ENCODE results near the gene BRINP1.
A peak's percentile ranks its signal among the peaks of the same experiment; 100 is the strongest.

BRINP1 gene

DNA sequence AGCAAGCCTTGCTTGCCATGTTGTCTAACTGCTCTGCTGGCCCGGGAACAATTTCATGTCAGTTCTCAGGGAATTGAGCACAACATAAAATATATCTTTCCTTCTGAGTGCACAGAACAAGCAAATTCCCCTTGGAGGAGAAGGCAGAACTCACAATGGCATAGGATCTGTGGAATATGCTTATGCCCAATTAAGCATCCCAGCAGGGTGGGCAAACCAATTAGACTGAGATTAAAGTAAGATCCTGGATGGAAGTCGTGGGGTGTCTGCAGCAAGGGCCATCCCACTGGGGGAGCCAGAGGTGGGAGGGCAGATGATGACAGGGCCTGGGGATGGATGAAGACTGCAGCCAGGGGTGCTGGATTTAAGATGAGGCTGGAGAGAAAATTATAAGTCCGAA lies 114.1 kb downstream of the BRINP1 start (continued):
- TF ChIP-seq ZNF830 (tag by site-specific recombination; IDR thresholded peaks at IDR 0.05; ENCODE audit: low read depth) = no peak
- TF ChIP-seq, protein P1, sequence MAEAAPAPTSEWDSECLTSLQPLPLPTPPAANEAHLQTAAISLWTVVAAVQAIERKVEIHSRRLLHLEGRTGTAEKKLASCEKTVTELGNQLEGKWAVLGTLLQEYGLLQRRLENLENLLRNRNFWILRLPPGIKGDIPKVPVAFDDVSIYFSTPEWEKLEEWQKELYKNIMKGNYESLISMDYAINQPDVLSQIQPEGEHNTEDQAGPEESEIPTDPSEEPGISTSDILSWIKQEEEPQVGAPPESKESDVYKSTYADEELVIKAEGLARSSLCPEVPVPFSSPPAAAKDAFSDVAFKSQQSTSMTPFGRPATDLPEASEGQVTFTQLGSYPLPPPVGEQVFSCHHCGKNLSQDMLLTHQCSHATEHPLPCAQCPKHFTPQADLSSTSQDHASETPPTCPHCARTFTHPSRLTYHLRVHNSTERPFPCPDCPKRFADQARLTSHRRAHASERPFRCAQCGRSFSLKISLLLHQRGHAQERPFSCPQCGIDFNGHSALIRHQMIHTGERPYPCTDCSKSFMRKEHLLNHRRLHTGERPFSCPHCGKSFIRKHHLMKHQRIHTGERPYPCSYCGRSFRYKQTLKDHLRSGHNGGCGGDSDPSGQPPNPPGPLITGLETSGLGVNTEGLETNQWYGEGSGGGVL (tag by site-specific recombination; IDR thresholded peaks at IDR 0.05) = no peak
- TF ChIP-seq ZBTB48 (tag by site-specific recombination; IDR thresholded peaks at IDR 0.05) = no peak
- no peak for TF ChIP-seq BCL11B (tag by site-specific recombination; IDR thresholded peaks at IDR 0.05; ENCODE audit: low read depth)
- no peak for TF ChIP-seq ZNF776 (tag by site-specific recombination; IDR thresholded peaks at IDR 0.05; ENCODE audit: borderline replicate concordance)
- TF ChIP-seq OVOL3 (tag by site-specific recombination; IDR thresholded peaks at IDR 0.05) = no peak
- TF ChIP-seq HIC1 (tag by site-specific recombination; IDR thresholded peaks at IDR 0.05) = no peak
- TF ChIP-seq ZNF302 (tag by site-specific recombination; IDR thresholded peaks at IDR 0.05; ENCODE audit: low read depth) = no peak
- no peak for TF ChIP-seq SCRT1 (tag by site-specific recombination; IDR thresholded peaks at IDR 0.05; ENCODE audit: borderline replicate concordance)
- TF ChIP-seq ZNF530 (tag by site-specific recombination; IDR thresholded peaks at IDR 0.05; ENCODE audit: low read depth) = no peak

GRCh38 chr9:119252671-119253299 lies 116.5 kb downstream of the BRINP1 start:
- CTCF ChIA-PET = no interaction called here
- H3K4me1 ChIP-seq (ENCODE audit: control insufficient read depth, insufficient read depth, low read length) = no peaks in the 10 kb centered on the region
- no peak overlapping the region for H3K4me3 ChIP-seq (ENCODE audit: low read depth, low read length)
- POLR2A ChIA-PET = no interaction called here
- no peaks in the 10 kb centered on the region for H3K36me3 ChIP-seq (ENCODE audit: control insufficient read depth in 2 of 2, insufficient read depth in 1 of 2, low read length in 2 of 2)
- H3K9me3 ChIP-seq (ENCODE audit: control insufficient read depth, insufficient read depth, low read depth, low read length) = no peaks in the 10 kb centered on the region
- TF ChIP-seq ZNF175 (tag by site-specific recombination; IDR thresholded peaks at IDR 0.05) (no peak), REST (tag by site-specific recombination; IDR thresholded peaks at IDR 0.05) (0 out of 2 replicates have a peak, but pooled peaks have one; percentile 18)
- H3K27ac ChIP-seq (ENCODE audit: extremely low read depth, low read depth, low read length) = no peak overlapping the region

- H3K4me3 ChIP-seq (ENCODE audit: low read depth, low read length) = no peak overlapping the region
- no peaks in the 10 kb centered on the region for H3K9me3 ChIP-seq (ENCODE audit: control insufficient read depth, insufficient read depth, low read depth, low read length)
- no peak for TF ChIP-seq ZBTB49 (tag by site-specific recombination; IDR thresholded peaks at IDR 0.05; ENCODE audit: low read depth)
- no peak for TF ChIP-seq SP3 (tag by site-specific recombination; IDR thresholded peaks at IDR 0.05)
- TF ChIP-seq REPIN1 (tag by site-specific recombination; IDR thresholded peaks at IDR 0.05; ENCODE audit: low read depth) = no peak
- TF ChIP-seq ZSCAN16 (tag by site-specific recombination; IDR thresholded peaks at IDR 0.05) = no peak
- no peak for TF ChIP-seq PRDM1 (tag by site-specific recombination; IDR thresholded peaks at IDR 0.05)
- no peak for TF ChIP-seq ZNF529 (tag by site-specific recombination; IDR thresholded peaks at IDR 0.05; ENCODE audit: insufficient replicate concordance)
- TF ChIP-seq SP2 (tag by site-specific recombination; IDR thresholded peaks at IDR 0.05) = no peak
- CTCF ChIA-PET = no interaction called here
- no peaks in the 10 kb centered on the region for H3K36me3 ChIP-seq (ENCODE audit: control insufficient read depth in 2 of 2, insufficient read depth in 1 of 2, low read length in 2 of 2)
- no peak overlapping the region for H3K27ac ChIP-seq (ENCODE audit: extremely low read depth, low read depth, low read length)
- H3K4me1 ChIP-seq (ENCODE audit: control insufficient read depth, insufficient read depth, low read length) = no peaks in the 10 kb centered on the region
- POLR2A ChIA-PET = no interaction called here
These were observed 117.3 kb downstream of the BRINP1 start for GRCh38 chr9:119251936-119252335.
